NCI-H1694 (cell line): ENCODE measurements around the gene MGAT4A.

Experiments
- DNase-seq: peaks from one replicate; lab custom pipeline; 2025; lab: John Stamatoyannopoulos, UW

Gene MGAT4A

GRCh38 chr2:98658816-98659490, 72.0 kb downstream of the MGAT4A start:
- no peak for DNase-seq

DNA sequence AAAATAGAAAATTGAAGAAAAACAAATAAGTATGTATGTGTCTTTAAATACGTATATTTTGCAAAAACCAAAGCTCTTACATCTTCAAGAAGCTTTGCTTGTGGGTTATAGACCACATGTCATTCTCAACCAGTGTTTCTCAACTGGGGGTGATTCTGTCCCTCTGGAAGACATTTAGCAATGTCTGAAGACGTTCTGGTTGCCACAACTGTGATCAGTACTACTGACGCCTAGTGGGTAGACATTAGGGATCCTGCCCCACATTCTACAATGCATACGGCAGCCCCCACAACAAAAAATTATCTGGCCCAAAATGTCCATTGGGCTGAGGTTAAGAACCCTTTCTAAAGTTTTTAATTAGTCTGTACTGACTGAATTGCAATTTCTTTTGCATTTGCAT, 74.1 kb downstream of the MGAT4A start:
- no peak for DNase-seq

- no peak for DNase-seq
Measured at GRCh38 chr2:98654699-98655495, 76.0 kb downstream of the MGAT4A start.

- DNase-seq, result no peak
Measured at GRCh38 chr2:98650998-98651397, 79.9 kb downstream of the MGAT4A start.

GRCh38 chr2:98649992-98650375, 80.9 kb downstream of the MGAT4A start:
- DNase-seq, result no peak

DNA sequence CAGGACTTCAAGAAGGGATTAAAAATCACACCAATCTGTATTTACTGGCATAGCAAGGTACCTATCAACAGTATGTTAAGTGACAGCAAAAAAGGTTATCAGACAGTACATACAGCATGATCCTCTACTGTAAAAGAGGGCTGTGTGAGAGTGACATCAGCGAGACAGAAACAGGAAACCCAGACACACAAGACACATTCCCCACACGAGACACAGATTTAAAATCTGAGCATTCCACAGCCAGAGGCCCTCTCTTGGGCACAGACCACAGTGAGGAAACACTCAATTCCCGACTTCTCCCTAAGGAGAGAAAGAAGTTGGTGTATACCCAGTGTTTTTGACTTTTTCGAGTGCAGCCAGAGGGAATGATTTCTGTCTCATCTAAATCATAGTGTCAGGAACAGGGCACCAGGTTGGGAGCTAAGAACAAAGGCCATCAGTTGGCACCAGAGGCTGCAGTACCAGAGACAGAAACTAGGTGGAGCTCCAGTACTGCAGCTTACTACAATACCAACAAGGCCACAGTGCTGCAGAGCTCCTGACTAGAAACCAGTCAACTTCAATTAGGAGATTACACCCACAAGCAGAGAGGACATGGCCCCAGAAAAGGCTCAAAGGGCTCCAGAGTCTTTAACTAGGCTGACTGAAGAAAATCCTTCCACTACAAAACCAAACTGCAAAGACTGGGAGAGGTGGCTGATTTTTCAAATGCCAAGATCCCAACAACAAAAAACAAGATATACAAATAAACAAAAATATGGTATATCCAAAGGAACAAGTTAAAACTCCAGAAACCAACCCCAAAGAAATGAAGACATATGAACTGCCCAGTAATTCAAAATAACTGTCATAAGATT, 81.6 kb downstream of the MGAT4A start:
- peak; percentile 91 for DNase-seq

GRCh38 chr2:98648451-98648850, 82.5 kb downstream of the MGAT4A start:
- no peak for DNase-seq

DNA sequence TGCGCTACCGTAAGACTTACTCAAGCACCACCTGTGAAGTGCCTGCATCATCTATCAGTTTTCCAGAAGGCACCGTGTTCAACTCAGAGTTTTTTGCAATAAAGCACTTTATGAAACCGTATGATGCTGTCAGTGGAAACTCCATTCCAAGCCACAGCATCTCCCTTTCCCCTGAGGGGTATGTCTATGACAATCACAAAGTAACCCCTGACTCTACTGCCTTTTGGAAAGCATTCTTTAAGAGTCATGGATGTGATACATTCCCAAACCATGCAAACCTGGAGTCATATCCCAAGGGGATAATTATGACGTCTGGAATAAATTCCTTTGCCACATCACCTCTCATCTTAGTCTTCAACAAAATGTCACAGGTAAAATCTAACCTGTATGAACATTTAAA, 83.3 kb downstream of the MGAT4A start:
- DNase-seq, result no peak

- no peak for DNase-seq
Measured at GRCh38 chr2:98643496-98644100, 87.3 kb downstream of the MGAT4A start.

DNA sequence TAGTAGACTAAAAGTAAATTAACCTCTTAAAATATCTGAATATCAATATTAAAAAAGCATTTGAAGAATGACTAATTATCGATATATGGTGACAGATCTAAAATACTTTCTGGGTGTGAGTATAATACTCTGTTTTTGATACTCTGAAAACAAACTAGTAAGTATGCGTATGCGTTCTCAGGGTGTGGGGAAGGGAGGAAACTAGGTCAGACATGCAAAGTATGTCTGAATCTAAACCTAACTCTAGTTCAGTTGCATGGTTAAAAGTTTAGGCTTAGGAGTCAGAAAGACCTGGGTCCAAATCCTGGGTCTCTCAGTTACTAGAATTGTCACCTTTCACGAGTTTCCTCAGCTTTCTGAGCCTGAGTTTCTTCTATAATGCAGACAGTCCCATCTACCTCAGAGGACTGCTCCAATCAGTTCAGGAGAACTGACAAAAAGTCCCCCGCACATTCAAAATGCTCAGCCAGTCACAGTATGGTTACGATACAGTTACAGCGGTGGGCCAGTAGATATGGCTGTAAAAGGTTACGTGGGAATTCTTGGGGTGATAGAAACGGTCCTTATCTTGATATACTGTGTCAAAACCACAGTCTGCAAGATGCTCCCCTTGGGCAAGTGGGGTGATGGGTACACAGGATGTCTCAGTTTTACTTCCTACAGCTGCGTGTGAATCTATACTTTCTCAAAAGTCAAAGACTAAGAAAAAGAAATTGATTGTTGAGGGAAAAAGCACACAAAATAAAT, 93.4 kb downstream of the MGAT4A start:
- no peak for DNase-seq

DNA sequence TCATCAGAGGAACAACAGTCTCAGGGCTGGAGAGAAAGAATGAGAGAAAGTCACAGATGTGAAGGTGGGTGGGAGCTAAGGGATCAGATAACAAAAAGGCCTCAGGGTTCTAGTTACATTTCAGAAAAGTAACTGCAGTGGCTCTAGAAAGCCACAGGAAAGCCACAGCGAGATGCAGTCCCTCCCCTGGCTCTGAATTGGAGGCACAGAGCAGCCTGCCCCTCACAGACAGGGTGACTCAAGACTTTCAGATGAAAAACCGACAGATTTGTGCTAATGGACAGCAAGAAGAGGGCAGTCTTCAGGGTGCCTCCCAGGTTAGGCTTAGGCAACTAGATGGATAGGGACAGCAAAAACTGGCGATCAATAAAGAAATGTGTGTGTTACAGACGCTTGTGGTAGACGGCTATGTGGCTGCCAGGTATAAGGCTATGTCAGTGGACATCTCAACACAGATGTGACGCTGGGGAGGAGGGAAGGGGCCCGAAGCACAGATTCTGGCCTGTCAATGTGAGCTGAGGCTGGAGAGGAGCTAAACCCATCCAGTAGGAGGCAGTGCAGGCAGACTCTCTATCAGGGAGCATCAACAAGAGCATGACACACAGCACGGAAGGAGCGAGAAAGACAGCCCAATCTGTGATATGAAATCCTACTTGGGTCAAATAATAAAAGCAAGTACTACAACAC, 96.4 kb downstream of the MGAT4A start:
- no peak for DNase-seq

DNA sequence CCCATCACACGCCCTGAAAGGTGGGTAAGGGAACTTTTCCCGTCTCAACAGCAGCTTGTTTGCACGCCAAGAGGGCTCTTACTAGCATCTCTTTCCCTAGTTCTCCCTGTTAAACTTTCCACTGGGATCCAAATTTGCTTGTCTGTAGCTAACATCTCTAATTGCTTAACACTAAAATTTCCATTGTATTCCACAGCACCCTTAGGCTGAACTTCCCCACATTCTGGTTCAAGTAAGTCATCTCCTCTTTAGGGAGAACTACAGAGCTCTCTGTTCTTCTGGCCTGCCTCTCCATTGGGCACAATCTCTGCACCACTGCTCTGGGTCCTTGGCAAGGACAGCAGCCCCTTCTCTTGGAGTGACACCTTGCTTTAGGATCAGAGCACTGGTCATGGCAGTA, 98.6 kb downstream of the MGAT4A start:
- DNase-seq, result no peak

- DNase-seq, result no peak
Measured at GRCh38 chr2:98623657-98624056, 107.3 kb downstream of the MGAT4A start.

DNA sequence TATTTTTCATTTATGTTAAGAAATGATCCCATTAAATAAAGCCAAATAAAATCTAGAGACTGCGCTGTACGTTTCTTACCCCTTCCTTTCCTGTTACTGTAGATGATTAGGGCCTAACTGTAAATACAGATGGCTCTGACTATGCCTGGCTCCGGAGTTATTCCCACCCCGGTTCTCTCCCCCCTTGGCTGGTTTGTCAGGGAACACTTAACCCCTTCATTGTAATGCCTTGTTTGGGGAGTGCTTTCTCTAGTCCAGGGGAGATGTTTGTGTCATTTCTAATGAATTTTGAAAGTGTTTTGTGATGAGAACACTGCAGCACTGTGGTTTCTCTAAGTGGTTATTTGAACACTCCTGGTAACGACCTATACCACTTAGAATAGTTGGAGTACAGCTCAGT, 113.8 kb downstream of the MGAT4A start:
- DNase-seq, result no peak

DNA sequence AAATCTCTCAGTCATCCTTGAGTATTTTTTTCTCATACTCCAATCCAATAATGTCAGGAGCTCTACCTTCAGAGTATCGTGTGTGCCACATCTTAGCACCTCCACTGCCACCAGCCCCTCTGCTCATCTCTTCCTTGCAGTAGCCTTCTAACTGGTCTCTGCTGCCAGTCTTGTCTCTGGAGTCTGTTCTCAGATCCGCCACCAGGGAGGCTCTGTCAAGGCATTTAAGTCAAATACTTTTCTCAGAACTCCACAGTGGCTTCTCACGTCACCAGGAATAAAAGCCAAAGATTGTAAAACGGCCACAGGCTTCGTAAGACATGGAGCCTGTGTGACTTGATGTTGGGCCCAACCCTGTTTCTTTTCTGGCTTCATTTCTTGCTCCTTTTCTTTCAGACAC, 115.5 kb downstream of the MGAT4A start:
- no peak for DNase-seq

- no peak for DNase-seq
Measured at GRCh38 chr2:98614024-98614739, 116.8 kb downstream of the MGAT4A start.

- DNase-seq, result no peak
Measured at GRCh38 chr2:98608962-98609604, 121.8 kb downstream of the MGAT4A start.

DNA sequence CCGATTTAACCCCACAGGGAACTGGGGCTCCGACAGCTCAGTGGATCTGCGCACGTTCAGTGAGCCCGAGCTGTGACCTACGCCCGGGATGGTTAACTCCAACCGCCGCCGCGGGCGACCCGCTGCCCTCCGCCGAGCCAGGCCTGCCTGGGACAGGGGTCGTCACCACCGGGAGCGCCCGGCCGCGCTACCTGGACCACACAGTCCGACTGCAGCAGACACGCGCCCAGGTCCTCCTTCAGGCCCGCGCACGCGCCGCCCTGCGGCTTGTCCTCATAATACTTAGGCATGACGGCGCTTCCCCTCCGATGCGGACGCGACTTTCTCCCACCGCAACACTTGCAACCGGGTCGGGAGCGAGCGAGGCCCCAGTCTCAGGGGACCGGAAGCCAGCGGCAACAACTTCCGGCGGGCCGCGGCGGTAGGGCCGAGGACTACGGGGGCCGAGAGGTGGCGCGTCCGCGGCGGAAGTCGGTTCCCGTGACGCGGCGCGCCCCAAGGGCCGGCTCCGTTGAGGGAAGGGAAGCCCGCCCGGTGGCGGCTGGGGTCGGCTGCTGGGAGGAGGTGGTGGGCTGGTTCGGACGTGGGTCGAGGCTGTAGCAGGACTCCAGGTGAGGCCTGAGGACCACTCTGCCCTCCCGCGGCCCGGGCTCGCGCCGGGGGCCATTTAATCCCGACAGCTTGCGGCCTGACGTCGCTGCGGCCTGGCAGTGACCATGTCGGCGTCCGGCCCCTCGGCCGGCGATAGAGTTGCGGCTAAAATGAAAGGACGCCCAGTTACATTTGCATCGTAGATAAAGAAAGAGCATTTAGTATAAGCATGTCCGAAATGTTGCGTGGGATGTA, 122.6 kb downstream of the MGAT4A start, which contains the start of the genes COA5 and UNC50:
Gene COA5 (minus strand): TSS at position 397 of the 846 bp plus-strand sequence. CDS start 107 bp downstream, at position 290.
Gene UNC50 (plus strand): TSS at position 474 of the 846 bp plus-strand sequence. CDS start 1,171 bp downstream, outside the sequence.
- DNase-seq, result peak; percentile 60

DNA sequence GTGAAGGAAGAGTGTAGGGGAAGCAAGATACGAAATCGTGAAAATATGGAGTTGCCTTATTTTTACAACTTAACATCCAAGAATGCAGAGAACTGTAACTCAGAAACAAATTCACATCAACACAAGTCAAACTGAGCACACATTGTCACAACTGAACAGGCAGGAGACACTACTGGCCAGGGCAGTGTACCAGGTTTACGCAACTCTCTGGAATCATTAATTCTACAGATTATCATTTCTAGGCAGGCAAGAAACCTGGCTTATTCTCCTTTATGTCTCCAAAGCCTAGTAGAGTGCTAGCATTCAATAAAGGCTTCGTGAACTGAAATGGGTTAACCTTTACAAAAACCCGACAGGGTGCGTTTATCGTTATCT, 123.2 kb downstream of the MGAT4A start:
- no peak for DNase-seq
